Loucy (cell line): ENCODE results near the gene ZSWIM6.

Source experiments
- H2AFZ ChIP-seq: fragments of 200-600 bp; sonication (generic); 2 replicates; pipeline ENCODE4 v1.6.0; 2016; ENCODE audit warnings: antibody characterized with exemption, mild to moderate bottlenecking, low read length, moderate library complexity
- H3F3A ChIP-seq: fragments of 200-600 bp; 2 replicates; pipeline ENCODE4 v1.6.0; 2016; ENCODE audit warnings: antibody characterized with exemption, low read depth, mild to moderate bottlenecking
- H3K27me3 ChIP-seq: fragments of 200-600 bp; sonication (generic); 2 replicates; pipeline ENCODE4 v1.6.1; 2014; ENCODE audit warnings: low read length, mild to moderate bottlenecking; ENCODE audit not compliant: insufficient read depth, poor library complexity, severe bottlenecking
- H3K36me3 ChIP-seq: fragments of 200-600 bp; sonication (generic); 2 replicates; pipeline ENCODE4 v1.6.1; 2016; ENCODE audit warnings: low read length; ENCODE audit not compliant: insufficient read depth
- H3K4me1 ChIP-seq: fragments of 200-600 bp; sonication (generic); 2 replicates; pipeline ENCODE4 v1.5.1; 2014; ENCODE audit warnings: low read length, mild to moderate bottlenecking; ENCODE audit not compliant: insufficient read depth, poor library complexity, severe bottlenecking
- H3K4me2 ChIP-seq: fragments of 200-600 bp; sonication (generic); 2 replicates; pipeline ENCODE4 v1.6.0; 2014; ENCODE audit warnings: antibody characterized with exemption, low read length, low read depth, mild to moderate bottlenecking; ENCODE audit not compliant: poor library complexity, severe bottlenecking
- H3K4me3 ChIP-seq: fragments of 200-600 bp; sonication (generic); 2 replicates; pipeline ENCODE4 v1.5.1; 2014; ENCODE audit warnings: low read length, mild to moderate bottlenecking, mixed read lengths; ENCODE audit not compliant: poor library complexity, severe bottlenecking
- H3K79me2 ChIP-seq: fragments of 200-600 bp; sonication (generic); 2 replicates; pipeline ENCODE4 v1.6.1; 2014; ENCODE audit warnings: low read length; ENCODE audit not compliant: insufficient read depth
- H3K9ac ChIP-seq: fragments of 200-600 bp; sonication (generic); 2 replicates; pipeline ENCODE4 v1.6.0; 2014; ENCODE audit warnings: mild to moderate bottlenecking, low read depth, low read length, moderate library complexity; ENCODE audit not compliant: poor library complexity, severe bottlenecking
- H3K9me2 ChIP-seq: fragments of 200-600 bp; sonication (generic); replicated peaks from 2 replicates; pipeline ENCODE4 v1.6.1; 2016; ENCODE audit warnings: low read depth, low read length, mixed read lengths
- H3K9me3 ChIP-seq: fragments of 200-600 bp; sonication (generic); 2 replicates; pipeline ENCODE4 v1.6.1; 2014; ENCODE audit warnings: mild to moderate bottlenecking, antibody characterized with exemption, low read length, low read depth; ENCODE audit not compliant: insufficient read depth
- H4K20me1 ChIP-seq: fragments of 200-600 bp; sonication (generic); 2 replicates; pipeline ENCODE4 v1.6.0; 2014; ENCODE audit warnings: antibody characterized with exemption, low read length, mild to moderate bottlenecking; ENCODE audit not compliant: insufficient read depth, poor library complexity, severe bottlenecking
- CTCF ChIP-seq: fragments of 200-600 bp; sonication (generic); conservative IDR thresholded peaks from 2 replicates; pipeline ENCODE4 v1.5.1; 2014; ENCODE audit warnings: mild to moderate bottlenecking, antibody characterized with exemption, low read length
- EZH2phosphoT487 ChIP-seq: fragments of 200-600 bp; IDR thresholded peaks from 2 replicates; pipeline ENCODE4 v1.6.1; 2018; ENCODE audit warnings: antibody characterized with exemption, mild to moderate bottlenecking, moderate library complexity, borderline replicate concordance

The ZSWIM6 gene

GRCh38 chr5:61507232-61507631 is 175.2 kb downstream of the ZSWIM6 start:
- no peak overlapping the region for H3K4me2 ChIP-seq
- H3K9ac ChIP-seq = no peak overlapping the region
- H3K9me2 ChIP-seq = no peaks in the 10 kb centered on the region
- no peaks in the 10 kb centered on the region for H3K27me3 ChIP-seq
- no peaks in the 10 kb centered on the region for H3K36me3 ChIP-seq
- no peak overlapping the region for H2AFZ ChIP-seq
- TF ChIP-seq CTCF = no peak
- no peaks in the 10 kb centered on the region for H4K20me1 ChIP-seq
- no peak overlapping the region for H3K4me3 ChIP-seq
- H3K79me2 ChIP-seq = no peaks in the 10 kb centered on the region
- H3K4me1 ChIP-seq = no peaks in the 10 kb centered on the region
- H3K9me3 ChIP-seq = no peaks in the 10 kb centered on the region
- no peaks in the 10 kb centered on the region for H3F3A ChIP-seq

- Histone ChIP-seq H3K9me2 (no peaks in the 10 kb centered on the region), H4K20me1 (no peaks in the 10 kb centered on the region), H3K79me2 (no peaks in the 10 kb centered on the region), H3K4me2 (no peak overlapping the region), H3K9me3 (no peaks in the 10 kb centered on the region), H2AFZ (no peak overlapping the region), H3K36me3 (no peaks in the 10 kb centered on the region), H3K4me3 (no peak overlapping the region), H3K4me1 (no peaks in the 10 kb centered on the region), H3F3A (no peaks in the 10 kb centered on the region), H3K27me3 (no peaks in the 10 kb centered on the region), H3K9ac (no peak overlapping the region)
- no peak for TF ChIP-seq CTCF
- no peak for TF ChIP-seq EZH2phosphoT487
These were observed 184.9 kb downstream of the ZSWIM6 start for GRCh38 chr5:61516946-61517345.

GRCh38 chr5:61519728-61520277 is 187.7 kb downstream of the ZSWIM6 start:
- no peak overlapping the region for H3K9ac ChIP-seq
- TF ChIP-seq EZH2phosphoT487 = no peak
- H3K9me2 ChIP-seq = no peaks in the 10 kb centered on the region
- no peaks in the 10 kb centered on the region for H3K9me3 ChIP-seq
- H3K4me2 ChIP-seq = no peak overlapping the region
- H3K4me1 ChIP-seq = no peaks in the 10 kb centered on the region
- H4K20me1 ChIP-seq = no peaks in the 10 kb centered on the region
- no peak overlapping the region for H3K4me3 ChIP-seq
- no peaks in the 10 kb centered on the region for H3K27me3 ChIP-seq
- H3K79me2 ChIP-seq = no peaks in the 10 kb centered on the region
- H3K36me3 ChIP-seq = no peaks in the 10 kb centered on the region
- no peak overlapping the region for H2AFZ ChIP-seq
- H3F3A ChIP-seq = no peaks in the 10 kb centered on the region

- Histone ChIP-seq H3F3A (no peaks in the 10 kb centered on the region), H2AFZ (no peak overlapping the region), H3K9ac (no peak overlapping the region), H3K36me3 (peaks cover 10% of the 10 kb centered on the region; the same call in 1 of the 2 replicates), H3K4me2 (no peak overlapping the region), H4K20me1 (no peaks in the 10 kb centered on the region), H3K9me2 (no peaks in the 10 kb centered on the region), H3K4me3 (no peak overlapping the region), H3K27me3 (no peaks in the 10 kb centered on the region), H3K79me2 (no peaks in the 10 kb centered on the region), H3K4me1 (no peaks in the 10 kb centered on the region), H3K9me3 (no peaks in the 10 kb centered on the region)
- TF ChIP-seq CTCF = no peak
- TF ChIP-seq EZH2phosphoT487 = no peak
These were observed 191.0 kb downstream of the ZSWIM6 start for GRCh38 chr5:61523073-61523472.
